Endothelial cell of umbilical vein (primary cell): ENCODE data around the gene SAA4. TPM values are rescaled to one million over a fixed set of nuclear protein-coding genes. Genes with fewer than 3 reads are reported as not detected.
"Not testable (repeated sequence)": the region's sequence is repeated elsewhere in the genome, so short reads cannot be mapped to it uniquely, and the experiment has no call there.

ENCODE experiments used
- BruUV-seq: library from RNA; stranded (reverse); fragments of 400-500 nt; replicated peaks from 2 replicates; lab custom pipeline; 2021; lab: Mats Ljungman, UMichigan
- CTCF ChIA-PET: fragments of 300-600, 350-600 bp; sonication (Branson Sonifier 250); formaldehyde crosslinking; loops from one replicate; lab custom pipeline; 2021; ENCODE audit warnings: antibody characterized with exemption, inconsistent platforms; lab: Charles Lee
- POLR2A ChIA-PET: fragments of 300-600, 350-600 bp; sonication (Branson Sonifier 250); formaldehyde crosslinking; loops from one replicate; lab custom pipeline; 2021; ENCODE audit warnings: antibody characterized with exemption, inconsistent platforms; lab: Charles Lee
- DNase-seq: peaks from one replicate; pipeline ENCODE4 v3.0.0-alpha.2; 2011; ENCODE audit warnings: low read depth, low spot score
- FAIRE-seq: peaks from 2 replicates; lab custom pipeline; 2011; peaks lifted over from hg19 to GRCh38; lab: Jason Lieb, UNC
- H2AFZ ChIP-seq: 2 replicates; pipeline ENCODE4 v1.6.0; 2012; ENCODE audit warnings: low read depth, low read length, control low read depth, inconsistent platforms
- H3K27ac ChIP-seq: 2 replicates; pipeline ENCODE4 v1.5.1; 2011; ENCODE audit warnings: low read depth, mild to moderate bottlenecking, control low read depth, low read length, moderate library complexity; ENCODE audit not compliant: insufficient read depth
- H3K27me3 ChIP-seq, 2 experiments: 2 replicates each; pipeline versions ENCODE4 v1.6.0 to v1.6.1; 2011; ENCODE audit warnings: low read length in 2 of 2, mixed read lengths in 1 of 2; ENCODE audit not compliant: control insufficient read depth in 2 of 2, insufficient read depth in 2 of 2
- H3K36me3 ChIP-seq, 2 experiments: 2 replicates in 1 of 2; 3 replicates in 1 of 2; pipeline ENCODE4 v1.5.1; 2011; ENCODE audit warnings: low read length in 2 of 2, mild to moderate bottlenecking in 1 of 2, moderate library complexity in 1 of 2; ENCODE audit not compliant: control insufficient read depth in 2 of 2, insufficient read depth in 2 of 2; ENCODE audit errors: extremely low read depth in 1 of 2
- H3K4me1 ChIP-seq: 3 replicates; pipeline ENCODE4 v1.5.1; 2011; ENCODE audit warnings: mild to moderate bottlenecking, low read length; ENCODE audit not compliant: control insufficient read depth, insufficient read depth; ENCODE audit errors: extremely low read depth
- H3K4me2 ChIP-seq: 2 replicates; pipeline ENCODE4 v1.6.1; 2011; ENCODE audit warnings: low read length, control low read depth, mixed read lengths; ENCODE audit not compliant: insufficient read depth
- H3K4me3 ChIP-seq, 3 experiments: fragments of 200-600 bp in 1 of 3; sonication (generic), shearing (Covaris generic) in 1 of 3; replicated peaks in 1 of 3; 2 replicates each; pipeline ENCODE4 v1.5.1; 2011 to 2016; ENCODE audit warnings: control low read depth in 3 of 3, low read length in 3 of 3, mild to moderate bottlenecking in 2 of 3, inconsistent platforms in 1 of 3, low read depth in 1 of 3, moderate library complexity in 1 of 3; ENCODE audit not compliant: insufficient read depth in 1 of 3
- H3K79me2 ChIP-seq: 2 replicates; pipeline ENCODE4 v1.6.0; 2012; ENCODE audit warnings: low read length, inconsistent platforms; ENCODE audit not compliant: control insufficient read depth, insufficient read depth
- H3K9ac ChIP-seq: replicated peaks from 2 replicates; pipeline ENCODE3; 2011; ENCODE audit warnings: low read length, control low read depth; ENCODE audit not compliant: insufficient read depth; ENCODE audit errors: extremely low read depth
- H3K9me1 ChIP-seq: replicated peaks from 3 replicates; pipeline ENCODE4 v1.6.0; 2011; ENCODE audit warnings: mild to moderate bottlenecking, low read length; ENCODE audit not compliant: control insufficient read depth, insufficient read depth; ENCODE audit errors: extremely low read depth
- H3K9me3 ChIP-seq: replicated peaks from 2 replicates; pipeline ENCODE4 v1.5.1; 2012; ENCODE audit warnings: low read length, inconsistent platforms; ENCODE audit not compliant: control insufficient read depth, insufficient read depth
- H4K20me1 ChIP-seq: replicated peaks from 2 replicates; pipeline ENCODE3; 2011; ENCODE audit warnings: mild to moderate bottlenecking, low read length; ENCODE audit not compliant: control insufficient read depth, insufficient read depth; ENCODE audit errors: extremely low read depth
- EZH2 ChIP-seq: IDR thresholded peaks from 2 replicates; pipeline ENCODE4 v1.6.1; 2012; ENCODE audit warnings: borderline replicate concordance, low read depth, mild to moderate bottlenecking, moderate library complexity, low read length, inconsistent platforms; ENCODE audit not compliant: severe bottlenecking
- GATA2 ChIP-seq: IDR thresholded peaks from 2 replicates; pipeline ENCODE4 v1.7.0; 2011; ENCODE audit warnings: low read depth, mild to moderate bottlenecking, moderate library complexity, mixed read lengths, low read length; ENCODE audit not compliant: insufficient read length, insufficient read depth
- JUN ChIP-seq: IDR thresholded peaks from 2 replicates; pipeline ENCODE4 v1.6.1; 2011; ENCODE audit warnings: borderline replicate concordance, low read depth; ENCODE audit not compliant: insufficient read length, insufficient read depth
- MYC ChIP-seq: IDR thresholded peaks from one replicate; pipeline ENCODE4 v1.6.1; 2011; ENCODE audit warnings: mild to moderate bottlenecking, low read depth, low read length
- POLR2A ChIP-seq: IDR thresholded peaks from 2 replicates; pipeline ENCODE4 v1.6.1; 2012; ENCODE audit warnings: low read depth, mild to moderate bottlenecking, control low read depth, low read length
- POLR2AphosphoS5 ChIP-seq: IDR thresholded peaks from 2 replicates; pipeline ENCODE4 v1.6.1; 2012; ENCODE audit warnings: low read depth, mild to moderate bottlenecking, control low read depth, low read length, moderate library complexity; ENCODE audit not compliant: insufficient read depth
- dilution Hi-C: fragments of 300-500 bp; cut with MboI; formaldehyde crosslinking; loops from one replicate; pipeline ENCODE4 v1.15.0; 2019; ENCODE audit warnings: low sequenced_read_pairs; ENCODE audit not compliant: extremely low pct_ligation_motif_present
- intact Hi-C: fragments of 100-400 bp; cut with micrococcal nuclease; formaldehyde crosslinking; loops from one replicate; pipeline ENCODE4 v1.10.0; 2022
- polyA plus RNA-seq, 4 experiments: library from polyadenylated mRNA; depleted of rRNA in 3 of 4; stranded (reverse) in 3 of 4; unstranded in 1 of 4; fragments of >200 nt; gene quantifications; 2 replicates each; pipeline versions ENCODE4 v1.2.1 to v1.2.3, GENCODE V29; 2011 to 2012; ENCODE audit warnings: missing spikeins in 1 of 4
- total RNA-seq: library from RNA; stranded (reverse); gene quantifications from 2 replicates; pipeline ENCODE4 v1.2.3, GENCODE V29; 2021
- TF ChIP-seq, protein P1 (sequence below): IDR thresholded peaks from 2 replicates; pipeline ENCODE4 v1.6.1; 2011; ENCODE audit not compliant: insufficient read depth, insufficient read length
- TF ChIP-seq, protein P2 (sequence below), 2 donors: IDR thresholded peaks; 1 replicate in 1 of 2; 2 replicates in 1 of 2; pipeline ENCODE4 v1.5.1; 2011; ENCODE audit warnings: low read length in 2 of 2, mild to moderate bottlenecking in 2 of 2, moderate library complexity in 2 of 2, control low read depth in 1 of 2, inconsistent platforms in 1 of 2, low read depth in 1 of 2; ENCODE audit not compliant: insufficient read depth in 1 of 2; ENCODE audit errors: extremely low read depth in 1 of 2

Gene SAA4
- total and polyA plus RNA-seq, 2 donors (not counting 3 experiments of a cell fraction or from before 2014, with no cell fraction given): not detected

DNA sequence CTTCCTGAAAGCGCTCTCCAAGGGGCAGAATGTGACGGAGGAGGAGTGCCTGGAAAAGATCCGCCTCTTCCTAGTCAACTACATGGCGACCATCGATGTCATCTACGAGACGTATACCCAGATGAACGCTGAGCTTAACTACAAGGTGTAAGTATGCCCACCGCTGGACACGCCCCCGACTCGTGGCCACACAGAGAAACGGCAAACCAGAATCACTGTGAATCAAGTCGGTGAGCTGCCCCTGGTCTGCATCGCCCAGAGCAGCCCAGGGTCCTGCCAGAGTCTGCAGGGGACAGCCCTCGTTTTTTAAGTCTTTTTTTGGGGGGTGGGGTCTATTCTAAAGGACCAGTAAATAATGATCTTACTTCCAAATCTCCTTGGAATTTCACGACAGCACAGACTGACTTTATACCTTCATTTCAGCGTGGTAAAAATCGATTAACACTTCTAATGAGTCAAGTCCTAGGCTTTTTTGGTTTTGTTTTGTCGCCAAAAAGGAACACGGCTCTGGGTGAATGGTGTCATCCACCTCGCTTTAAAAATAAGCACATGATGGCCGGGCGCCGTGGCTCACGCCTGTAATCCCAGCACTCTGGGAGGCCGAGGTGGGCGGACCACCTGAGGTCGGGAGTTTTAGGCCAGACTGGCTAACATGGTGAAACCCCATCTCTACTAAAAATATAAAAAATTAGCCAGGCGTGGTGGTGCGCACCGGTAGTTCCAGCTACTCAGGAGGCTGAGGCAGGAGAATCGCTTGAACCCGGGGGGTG, 46.9 kb downstream of the SAA4 start:
- H3K9ac ChIP-seq, H4K20me1 ChIP-seq, BruUV-seq, H3K9me1 ChIP-seq, H3K4me2 ChIP-seq, H3K27me3 ChIP-seq, intact Hi-C loops, H3K27ac ChIP-seq, POLR2A ChIA-PET, H3K36me3 ChIP-seq, H3K4me3 ChIP-seq, FAIRE-seq, H3K9me3 ChIP-seq, dilution Hi-C loops, H3K79me2 ChIP-seq, DNase-seq, H3K4me1 ChIP-seq, H2AFZ ChIP-seq: not testable (repeated sequence)
- CTCF ChIA-PET: interaction anchor here (1.0 to 2.6 kb wide), 3 partner anchors 14 to 196 kb away, joined by 3 to 9 read pairs (median 3); no protein-coding TSS in a partner anchor

DNA sequence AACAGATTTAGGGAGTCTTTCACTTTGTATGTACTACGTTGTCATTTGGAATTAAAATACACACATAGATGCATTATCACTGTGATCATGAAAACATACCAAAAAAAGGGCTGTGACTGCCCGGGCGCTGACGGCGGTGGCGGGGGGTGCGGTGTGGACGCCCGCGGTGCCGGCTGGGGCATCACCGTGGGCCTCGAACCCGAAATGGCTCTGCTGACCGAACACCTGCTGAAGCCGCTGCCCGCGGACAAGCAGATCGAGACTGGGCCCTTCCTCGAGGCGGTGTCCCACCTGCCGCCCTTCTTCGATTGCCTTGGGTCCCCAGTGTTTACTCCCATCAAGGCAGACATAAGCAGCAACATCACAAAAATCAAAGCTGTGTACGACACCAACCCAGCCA, 47.8 kb downstream of the SAA4 start:
- Histone ChIP-seq H3K79me2 (no peaks in the 10 kb centered on the region), H2AFZ (no peak overlapping the region), H3K27me3 (no peaks in the 10 kb centered on the region), H4K20me1 (no peaks in the 10 kb centered on the region), H3K36me3 (no peaks in the 10 kb centered on the region), H3K9me1 (no peaks in the 10 kb centered on the region), H3K9ac (no peak overlapping the region), H3K27ac (no peak overlapping the region), H3K4me3 (no peak overlapping the region), H3K4me1 (no peaks in the 10 kb centered on the region), H3K9me3 (no peaks in the 10 kb centered on the region), H3K4me2 (no peak overlapping the region)
- dilution Hi-C loops: no loop called here
- FAIRE-seq: no peak
- ChIA-PET POLR2A (no interaction called here), CTCF (interaction anchor here (2.1 to 2.2 kb wide), 2 partner anchors 15 to 73 kb away, joined by 9 to 12 read pairs; no protein-coding TSS in a partner anchor)
- BruUV-seq: no TSS peak
- TF ChIP-seq, protein P1, sequence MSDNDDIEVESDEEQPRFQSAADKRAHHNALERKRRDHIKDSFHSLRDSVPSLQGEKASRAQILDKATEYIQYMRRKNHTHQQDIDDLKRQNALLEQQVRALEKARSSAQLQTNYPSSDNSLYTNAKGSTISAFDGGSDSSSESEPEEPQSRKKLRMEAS: no peak
- TF ChIP-seq POLR2A: no peak
- TF ChIP-seq JUN: no peak
- TF ChIP-seq MYC: no peak
- no peak for TF ChIP-seq EZH2
- TF ChIP-seq, protein P2, sequence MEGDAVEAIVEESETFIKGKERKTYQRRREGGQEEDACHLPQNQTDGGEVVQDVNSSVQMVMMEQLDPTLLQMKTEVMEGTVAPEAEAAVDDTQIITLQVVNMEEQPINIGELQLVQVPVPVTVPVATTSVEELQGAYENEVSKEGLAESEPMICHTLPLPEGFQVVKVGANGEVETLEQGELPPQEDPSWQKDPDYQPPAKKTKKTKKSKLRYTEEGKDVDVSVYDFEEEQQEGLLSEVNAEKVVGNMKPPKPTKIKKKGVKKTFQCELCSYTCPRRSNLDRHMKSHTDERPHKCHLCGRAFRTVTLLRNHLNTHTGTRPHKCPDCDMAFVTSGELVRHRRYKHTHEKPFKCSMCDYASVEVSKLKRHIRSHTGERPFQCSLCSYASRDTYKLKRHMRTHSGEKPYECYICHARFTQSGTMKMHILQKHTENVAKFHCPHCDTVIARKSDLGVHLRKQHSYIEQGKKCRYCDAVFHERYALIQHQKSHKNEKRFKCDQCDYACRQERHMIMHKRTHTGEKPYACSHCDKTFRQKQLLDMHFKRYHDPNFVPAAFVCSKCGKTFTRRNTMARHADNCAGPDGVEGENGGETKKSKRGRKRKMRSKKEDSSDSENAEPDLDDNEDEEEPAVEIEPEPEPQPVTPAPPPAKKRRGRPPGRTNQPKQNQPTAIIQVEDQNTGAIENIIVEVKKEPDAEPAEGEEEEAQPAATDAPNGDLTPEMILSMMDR (IDR thresholded peaks at IDR 0.05; ENCODE audit: extremely low read depth in 1 of 2, insufficient read depth in 1 of 2, low read depth in 1 of 2, low read length in 2 of 2): no peak
- no peak for TF ChIP-seq GATA2
- TF ChIP-seq POLR2AphosphoS5: no peak
- intact Hi-C loops: no loop called here
- no peak for DNase-seq
